GM18858 (cell line): ENCODE results near the gene NFAM1.

Source experiments
- ATAC-seq: cut with Tn5 transposase; IDR thresholded peaks from one replicate; pipeline ENCODE4 v1.9.1; 2021; ENCODE audit not compliant: unreplicated experiment

Gene NFAM1

GRCh38 chr22:42337356-42337755 lies 94.8 kb downstream of the NFAM1 start:
- ATAC-seq: no peak

- ATAC-seq: no peak
These were observed 95.5 kb downstream of the NFAM1 start for GRCh38 chr22:42336527-42337227.

GRCh38 chr22:42335839-42336378 lies 96.3 kb downstream of the NFAM1 start:
- ATAC-seq: no peak

GRCh38 chr22:42334875-42335512 lies 97.2 kb downstream of the NFAM1 start:
- ATAC-seq: no peak

GRCh38 chr22:42333544-42333943 lies 98.7 kb downstream of the NFAM1 start:
- ATAC-seq: no peak

GRCh38 chr22:42332089-42332488 lies 100.1 kb downstream of the NFAM1 start:
- ATAC-seq: no peak

GRCh38 chr22:42331014-42331413 lies 101.2 kb downstream of the NFAM1 start:
- no peak for ATAC-seq
